Tibial nerve (tissue), 4 donors: ENCODE data around the gene RFX1.

ENCODE experiments used
- EP300 ChIP-seq, 2 donors: sonication (generic); formaldehyde crosslinking; IDR thresholded peaks; one replicate each; pipeline ENCODE4 v1.6.1; 2017; ENCODE audit warnings: antibody characterized with exemption in 2 of 2, mild to moderate bottlenecking in 1 of 2
- POLR2A ChIP-seq, 2 donors: fragments of 450-650 bp; IDR thresholded peaks; one replicate each; pipeline ENCODE4 v1.6.1; 2017; ENCODE audit warnings: antibody characterized with exemption in 2 of 2, mild to moderate bottlenecking in 2 of 2, moderate library complexity in 2 of 2
- TF ChIP-seq, protein P1 (sequence below), 5 experiments: fragments of 200-600 bp in 3 of 5; fragments of 450-650 bp in 2 of 5; sonication (generic) in 3 of 5; IDR thresholded peaks; one replicate each; pipeline ENCODE4 v1.5.1; 2016 to 2019; ENCODE audit warnings: antibody characterized with exemption in 5 of 5, mild to moderate bottlenecking in 3 of 5, moderate library complexity in 2 of 5

DNA sequence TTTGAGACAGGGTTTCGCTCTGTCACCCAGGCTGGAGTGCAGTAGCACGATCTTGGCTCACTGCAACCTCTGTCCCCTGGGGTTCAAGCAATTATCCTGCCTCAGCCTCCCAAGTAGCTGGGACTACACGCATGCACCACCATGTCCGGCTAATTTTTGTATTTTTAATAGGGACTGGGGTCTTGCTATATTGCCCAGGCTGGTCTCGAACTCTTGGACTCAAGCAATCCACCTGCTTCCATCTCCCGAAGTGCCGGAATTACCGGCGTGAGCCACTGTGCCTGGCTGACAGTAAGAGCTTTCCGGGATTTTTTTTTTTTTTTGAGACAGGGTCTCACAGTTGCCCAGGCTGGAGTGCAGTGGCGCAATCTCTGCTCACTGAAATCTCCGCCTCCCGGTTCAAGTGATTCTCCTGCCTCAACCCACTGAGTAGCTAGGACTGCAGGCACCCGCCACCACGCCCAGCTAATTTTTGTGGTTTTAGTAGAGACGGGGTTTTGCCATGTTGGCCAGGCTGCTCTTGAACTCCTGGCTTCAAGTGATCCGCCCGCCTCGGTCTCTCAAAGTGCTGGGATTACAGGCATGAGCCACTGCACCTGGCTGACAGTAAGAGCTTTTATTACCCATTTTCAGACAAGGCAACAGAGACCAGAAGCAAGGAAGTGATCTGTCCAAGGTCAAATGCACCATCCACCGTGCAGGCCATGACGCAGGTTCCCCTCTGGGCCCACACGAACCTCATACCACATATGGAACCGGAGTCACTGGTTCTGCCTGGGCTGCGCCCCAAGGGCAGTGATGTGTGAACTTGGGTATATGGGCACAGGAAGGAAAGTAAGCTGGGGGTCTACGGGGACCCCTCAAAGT lies 21.0 kb downstream of the RFX1 start:
- TF ChIP-seq, protein P1, sequence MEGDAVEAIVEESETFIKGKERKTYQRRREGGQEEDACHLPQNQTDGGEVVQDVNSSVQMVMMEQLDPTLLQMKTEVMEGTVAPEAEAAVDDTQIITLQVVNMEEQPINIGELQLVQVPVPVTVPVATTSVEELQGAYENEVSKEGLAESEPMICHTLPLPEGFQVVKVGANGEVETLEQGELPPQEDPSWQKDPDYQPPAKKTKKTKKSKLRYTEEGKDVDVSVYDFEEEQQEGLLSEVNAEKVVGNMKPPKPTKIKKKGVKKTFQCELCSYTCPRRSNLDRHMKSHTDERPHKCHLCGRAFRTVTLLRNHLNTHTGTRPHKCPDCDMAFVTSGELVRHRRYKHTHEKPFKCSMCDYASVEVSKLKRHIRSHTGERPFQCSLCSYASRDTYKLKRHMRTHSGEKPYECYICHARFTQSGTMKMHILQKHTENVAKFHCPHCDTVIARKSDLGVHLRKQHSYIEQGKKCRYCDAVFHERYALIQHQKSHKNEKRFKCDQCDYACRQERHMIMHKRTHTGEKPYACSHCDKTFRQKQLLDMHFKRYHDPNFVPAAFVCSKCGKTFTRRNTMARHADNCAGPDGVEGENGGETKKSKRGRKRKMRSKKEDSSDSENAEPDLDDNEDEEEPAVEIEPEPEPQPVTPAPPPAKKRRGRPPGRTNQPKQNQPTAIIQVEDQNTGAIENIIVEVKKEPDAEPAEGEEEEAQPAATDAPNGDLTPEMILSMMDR (IDR thresholded peaks at IDR 0.05) = no peak
- no peak for TF ChIP-seq POLR2A (IDR thresholded peaks at IDR 0.05)
- no peak for TF ChIP-seq EP300 (IDR thresholded peaks at IDR 0.05)
